IMR-90 (cell line): Measurements from ENCODE around the gene DOCK4. TPM values are rescaled to one million over a fixed set of nuclear protein-coding genes. Genes with fewer than 3 reads are reported as not detected.

ENCODE experiments used
- ATAC-seq: fragments of 200-7000 bp; cut with Tn5 transposase; 2 replicates; pipeline ENCODE4 v1.9.1; 2020; ENCODE audit warnings: low read depth, mild to moderate bottlenecking, moderate library complexity
- BruUV-seq: library from RNA; stranded (reverse); fragments of 400-500 nt; replicated peaks from 2 replicates; lab custom pipeline; 2021; lab: Mats Ljungman, UMichigan
- CTCF ChIA-PET: fragments of 300-600 bp; formaldehyde crosslinking; extraction: SDS; loops from one replicate; lab custom pipeline; 2021; ENCODE audit warnings: antibody characterized with exemption; lab: Yijun Ruan, JAX
- POLR2A ChIA-PET: fragments of 300-600 bp; sonication (Branson Sonifier 250); formaldehyde crosslinking; loops from one replicate; lab custom pipeline; 2022; ENCODE audit warnings: antibody characterized with exemption; ENCODE audit not compliant: unreplicated experiment; lab: Charles Lee
- DNase-seq: peaks from one replicate; pipeline ENCODE4 v3.0.0; 2013
- H2AFZ ChIP-seq: replicated peaks from 2 replicates; pipeline ENCODE3; 2013; ENCODE audit warnings: low read length, mild to moderate bottlenecking; ENCODE audit not compliant: poor library complexity
- H2AK5ac ChIP-seq: 2 replicates; pipeline ENCODE4 v1.6.1; 2013; ENCODE audit warnings: low read depth, low read length, inconsistent platforms
- H2AK9ac ChIP-seq: replicated peaks from 2 replicates; pipeline ENCODE3; 2013; ENCODE audit warnings: mild to moderate bottlenecking, low read depth, low read length, moderate library complexity; ENCODE audit not compliant: poor library complexity
- H2BK120ac ChIP-seq: 2 replicates; pipeline ENCODE4 v1.6.1; 2013; ENCODE audit warnings: low read depth, low read length, inconsistent platforms
- H2BK15ac ChIP-seq: 3 replicates; pipeline ENCODE4 v1.6.1; 2013; ENCODE audit warnings: low read depth, low read length, inconsistent platforms
- H2BK20ac ChIP-seq: 2 replicates; pipeline ENCODE4 v1.6.1; 2013; ENCODE audit warnings: low read depth, mild to moderate bottlenecking, inconsistent platforms, low read length, moderate library complexity
- H2BK5ac ChIP-seq: 2 replicates; pipeline ENCODE4 v1.6.1; 2013; ENCODE audit warnings: mild to moderate bottlenecking, low read depth, low read length, inconsistent platforms; ENCODE audit not compliant: poor library complexity, severe bottlenecking
- H3K14ac ChIP-seq: replicated peaks from 2 replicates; pipeline ENCODE4 v1.6.1; 2013; ENCODE audit warnings: low read depth, low read length, inconsistent platforms
- H3K18ac ChIP-seq: 2 replicates; pipeline ENCODE4 v1.6.1; 2013; ENCODE audit warnings: low read depth, low read length, control low read depth
- H3K23ac ChIP-seq: 2 replicates; pipeline ENCODE4 v1.6.1; 2013; ENCODE audit warnings: low read depth, low read length, inconsistent platforms
- H3K27ac ChIP-seq: 2 replicates; pipeline ENCODE4 v1.5.1; 2013; ENCODE audit warnings: mild to moderate bottlenecking, control low read depth, low read length; ENCODE audit not compliant: insufficient read depth
- H3K27me3 ChIP-seq: 2 replicates; pipeline ENCODE4 v1.6.1; 2013; ENCODE audit warnings: low read length; ENCODE audit not compliant: control insufficient read depth, insufficient read depth
- H3K36me3 ChIP-seq: 2 replicates; pipeline ENCODE4 v1.6.1; 2013; ENCODE audit warnings: low read length, mixed read lengths; ENCODE audit not compliant: control insufficient read depth, insufficient read depth
- H3K4ac ChIP-seq: 2 replicates; pipeline ENCODE4 v1.6.1; 2013; ENCODE audit warnings: low read depth, low read length, inconsistent platforms
- H3K4me1 ChIP-seq: 2 replicates; pipeline ENCODE4 v1.6.1; 2013; ENCODE audit warnings: low read length, mixed read lengths; ENCODE audit not compliant: control insufficient read depth, insufficient read depth
- H3K4me2 ChIP-seq: 2 replicates; pipeline ENCODE4 v1.6.1; 2013; ENCODE audit warnings: low read depth, mild to moderate bottlenecking, control low read depth, low read length, moderate library complexity
- H3K4me3 ChIP-seq: 2 replicates; pipeline ENCODE4 v1.5.1; 2013; ENCODE audit warnings: low read depth, mild to moderate bottlenecking, control low read depth, low read length, moderate library complexity; ENCODE audit not compliant: insufficient read depth
- H3K56ac ChIP-seq: 2 replicates; pipeline ENCODE4 v1.6.1; 2013; ENCODE audit warnings: low read length, inconsistent platforms; ENCODE audit not compliant: insufficient read depth; ENCODE audit errors: extremely low read depth
- H3K79me1 ChIP-seq, 2 experiments: 2 replicates each; pipeline ENCODE4 v1.6.1; 2013; ENCODE audit warnings: low read length in 2 of 2, inconsistent platforms in 1 of 2, low read depth in 1 of 2
- H3K9ac ChIP-seq: 2 replicates; pipeline ENCODE4 v1.6.1; 2013; ENCODE audit warnings: low read depth, low read length, control low read depth
- H3K9me1 ChIP-seq: 2 replicates; pipeline ENCODE4 v1.6.1; 2013; ENCODE audit warnings: low read length, inconsistent platforms; ENCODE audit not compliant: insufficient read depth
- H3K9me3 ChIP-seq: 2 replicates; pipeline ENCODE4 v1.6.1; 2013; ENCODE audit warnings: low read length; ENCODE audit not compliant: control insufficient read depth, insufficient read depth
- H4K20me1 ChIP-seq: 2 replicates; pipeline ENCODE4 v1.6.1; 2013; ENCODE audit warnings: low read length, inconsistent platforms; ENCODE audit not compliant: insufficient read depth
- H4K5ac ChIP-seq: 2 replicates; pipeline ENCODE4 v1.6.1; 2013; ENCODE audit warnings: mild to moderate bottlenecking, low read depth, low read length, control low read depth
- H4K8ac ChIP-seq, 2 experiments: 2 replicates each; pipeline ENCODE4 v1.6.1; 2013; ENCODE audit warnings: low read depth in 2 of 2, low read length in 2 of 2, control low read depth in 1 of 2, inconsistent platforms in 1 of 2
- H4K91ac ChIP-seq: 2 replicates; pipeline ENCODE4 v1.6.1; 2013; ENCODE audit warnings: low read depth, low read length, inconsistent platforms; ENCODE audit not compliant: insufficient read depth
- BHLHE40 ChIP-seq: fragments of 150-350 bp; IDR thresholded peaks from 2 replicates; pipeline ENCODE4 v1.6.1; 2016; ENCODE audit warnings: mild to moderate bottlenecking, low read depth, low read length
- CEBPB ChIP-seq: IDR thresholded peaks from 2 replicates; pipeline ENCODE4 v1.6.1; 2012; ENCODE audit warnings: low read depth, low read length, improper control_type of control experiment
- CHD1 ChIP-seq: IDR thresholded peaks from 2 replicates; pipeline ENCODE4 v1.6.1; 2012; ENCODE audit warnings: low read depth, low read length, improper control_type of control experiment
- ELK1 ChIP-seq: fragments of 150-350 bp; IDR thresholded peaks from 2 replicates; pipeline ENCODE4 v1.6.1; 2016; ENCODE audit warnings: low read depth, mild to moderate bottlenecking, low read length, moderate library complexity, borderline replicate concordance
- MAFK ChIP-seq: IDR thresholded peaks from 2 replicates; pipeline ENCODE4 v1.6.1; 2012; ENCODE audit warnings: low read depth, low read length, improper control_type of control experiment
- MXI1 ChIP-seq: IDR thresholded peaks from 2 replicates; pipeline ENCODE4 v1.6.1; 2012; ENCODE audit warnings: low read depth, mild to moderate bottlenecking, low read length, moderate library complexity, borderline replicate concordance
- NFE2L2 ChIP-seq: fragments of 150-350 bp; IDR thresholded peaks from 2 replicates; pipeline ENCODE4 v1.6.1; 2016; ENCODE audit warnings: low read depth, mild to moderate bottlenecking, low read length
- RAD21 ChIP-seq: IDR thresholded peaks from 2 replicates; pipeline ENCODE4 v1.6.1; 2012; ENCODE audit warnings: low read length, improper control_type of control experiment
- WGBS, 2 experiments: methylation state at CpG; one replicate each; pipeline versions ENCODE4 v1.1.5 to v1.1.7; 2013; ENCODE audit warnings: missing lambda C conversion rate in 2 of 2; ENCODE audit not compliant: insufficient read length in 1 of 2; ENCODE audit errors: extremely low coverage in 2 of 2; 5-methylcytosine and 5-hydroxymethylcytosine counted together
- dilution Hi-C: fragments of 300-500 bp; cut with HindIII; formaldehyde crosslinking; loops from one replicate; pipeline ENCODE4 v1.14.3; 2018; ENCODE audit warnings: low sequenced_read_pairs; ENCODE audit not compliant: unreplicated experiment
- in situ Hi-C: fragments of 300-500 bp; cut with MboI; formaldehyde crosslinking; loops from 3 replicates; pipeline ENCODE4 v1.14.3; 2019; ENCODE audit warnings: low sequenced_read_pairs, inconsistent platforms, mixed read lengths
- intact Hi-C: fragments of 100-400 bp; cut with micrococcal nuclease; formaldehyde crosslinking; loops from 2 replicates; pipeline ENCODE4 v1.10.0; 2022
- polyA plus RNA-seq, 3 experiments: library from polyadenylated mRNA; depleted of rRNA; stranded (reverse); fragments of >200 nt; gene quantifications; 2 replicates each; pipeline ENCODE4 v1.2.3, GENCODE V29; 2012; ENCODE audit warnings: low replicate concordance in 1 of 3
- total RNA-seq: library from RNA; depleted of rRNA; stranded (reverse); fragments of >200 nt; gene quantifications from 2 replicates; pipeline ENCODE4 v1.2.3, GENCODE V29; 2012

Gene DOCK4
- total and polyA plus RNA-seq, 2 of the 4 experiments (the other 2 are of a cell fraction) = 4.4 to 12.2 TPM

- H3K79me1 ChIP-seq = no peaks in the 10 kb centered on the region
- BruUV-seq = no TSS peak
Observed at GRCh38 chr7:111743244-111743847, 462.9 kb downstream of the DOCK4 start.

More at GRCh38 chr7:111743244-111743847, 462.9 kb downstream of the DOCK4 start:
- H2BK15ac ChIP-seq = no peak overlapping the region
- no peak overlapping the region for H3K23ac ChIP-seq
- H2AK5ac ChIP-seq = no peak overlapping the region
- no peaks in the 10 kb centered on the region for H3K9me3 ChIP-seq
- ChIA-PET CTCF (no interaction called here), POLR2A (no interaction called here)
- H3K14ac ChIP-seq = no peak overlapping the region
- H3K27ac ChIP-seq = no peak overlapping the region
- no peaks in the 10 kb centered on the region for H4K20me1 ChIP-seq
- H4K8ac ChIP-seq = no peak overlapping the region
- no peak for TF ChIP-seq NFE2L2
- TF ChIP-seq CHD1 = no peak
- no peak for TF ChIP-seq RAD21
- no peak for TF ChIP-seq ELK1
- no peak for TF ChIP-seq MXI1
- TF ChIP-seq MAFK = no peak
- no peak for TF ChIP-seq CEBPB
- no peak for TF ChIP-seq BHLHE40
- dilution Hi-C loops (no loop called here), in situ Hi-C loops (loop anchor here (10.0 kb wide), 2 partner anchors 671 to 751 kb away; no protein-coding TSS in a partner anchor), intact Hi-C loops (loop anchor here (5.0 kb wide), 2 partner anchors 754 to 804 kb away; no protein-coding TSS in a partner anchor)
- peaks cover 2% of the 10 kb centered on the region; the same call in 1 of the 2 replicates for H3K4me1 ChIP-seq
- no peak overlapping the region for H3K56ac ChIP-seq
- H2BK120ac ChIP-seq = no peak overlapping the region
- no peak overlapping the region for H3K9ac ChIP-seq
- WGBS, 2 experiments = no CpG with 5 or more reads among the region's 7 CpGs
- peaks cover 11% of the 10 kb centered on the region for H3K36me3 ChIP-seq
- no peak overlapping the region for H2BK5ac ChIP-seq
- no peak overlapping the region for H2BK20ac ChIP-seq
- H3K4me3 ChIP-seq = no peak overlapping the region
- H3K4ac ChIP-seq = no peak overlapping the region
- H2AFZ ChIP-seq = no peak overlapping the region
- 0 out of 2 replicates have a peak, but pooled peaks cover 3% of the 10 kb centered on the region for H3K9me1 ChIP-seq
- no peak for DNase-seq
- H4K91ac ChIP-seq = no peak overlapping the region
- no peak overlapping the region for H3K4me2 ChIP-seq
- H2AK9ac ChIP-seq = no peak overlapping the region
- no peak overlapping the region for H4K5ac ChIP-seq
- no peaks in the 10 kb centered on the region for H3K27me3 ChIP-seq
- H3K18ac ChIP-seq = no peak overlapping the region
- no peak for ATAC-seq
